Measurements from ENCODE around the gene MANSC1.
A peak's percentile ranks its signal among the peaks of the same experiment; 100 is the strongest.

DNA sequence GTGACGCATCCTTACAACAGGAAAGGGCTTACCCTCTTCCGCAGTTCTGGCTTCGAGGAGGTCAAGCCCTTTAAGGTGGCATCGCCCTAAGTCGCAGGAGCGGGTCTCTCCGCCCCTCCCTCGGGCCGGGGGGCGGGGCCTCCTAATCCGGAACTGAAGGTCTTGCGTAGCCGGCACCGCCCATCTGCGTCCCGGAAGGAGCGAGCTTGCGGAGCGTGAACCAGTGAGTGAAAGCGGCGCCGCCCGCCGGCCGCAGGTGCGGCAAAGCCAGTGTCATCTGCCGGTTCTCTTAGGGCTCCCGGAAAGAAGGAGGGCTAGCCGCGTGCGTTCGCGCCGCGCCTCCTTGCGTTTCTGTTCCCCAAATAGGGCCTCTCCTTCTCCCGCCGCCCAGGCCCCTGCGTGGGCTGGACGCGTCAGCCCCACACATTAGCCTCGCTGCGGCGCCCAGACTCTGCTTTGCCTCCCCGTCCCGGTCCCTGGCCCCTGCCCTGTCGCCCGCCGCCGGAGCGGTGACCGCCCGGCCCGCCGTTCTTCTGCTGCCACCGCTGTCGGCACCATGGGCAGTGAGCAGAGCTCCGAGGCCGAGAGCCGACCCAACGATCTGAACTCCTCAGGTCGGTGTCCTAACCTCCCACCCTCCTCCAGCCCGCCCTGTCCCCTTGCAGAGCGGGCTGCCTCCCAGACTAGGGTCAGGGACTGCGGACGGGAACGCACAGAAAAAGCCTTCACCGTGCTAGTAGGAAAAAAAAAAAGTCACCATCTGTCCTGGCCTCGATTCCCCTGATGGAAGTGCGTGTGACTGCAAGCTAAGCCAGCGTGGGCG lies 7.1 kb upstream of the MANSC1 start, which contains the start of gene BORCS5:
- TF ChIP-seq POLR2A (IDR thresholded peaks at IDR 0.05; ENCODE audit: low read depth, low read length): peak; percentile 97
- TF ChIP-seq TAF1 (IDR thresholded peaks at IDR 0.05; ENCODE audit: borderline replicate concordance, low read depth, low read length): peak; percentile 56

All from GM12892 (cell line).